ENCODE data around the gene SPRY4. TPM values are rescaled to one million over a fixed set of nuclear protein-coding genes. Genes with fewer than 3 reads are reported as not detected.

SPRY4 gene
- total and polyA plus RNA-seq, 2 of the 4 experiments (the other 2 are of a cell fraction): 8.4 to 21.0 TPM

GRCh38 chr5:142309747-142310318, 15.0 kb downstream of the SPRY4 start:
- CTCF ChIA-PET: no interaction called here
- H2BK20ac ChIP-seq (ENCODE audit: low read depth, low read length): no peak overlapping the region
- dilution Hi-C loops (cut with HindIII; ENCODE audit: low sequenced_read_pairs, unreplicated experiment): no loop called here

More at GRCh38 chr5:142309747-142310318, 15.0 kb downstream of the SPRY4 start:
- Histone ChIP-seq H4K8ac (ENCODE audit: low read depth in 2 of 2, low read length in 2 of 2) (no peak overlapping the region; a peak in 1 of 4 replicates), H2BK120ac (ENCODE audit: low read depth, low read length) (no peak overlapping the region), H4K20me1 (ENCODE audit: insufficient read depth, low read length) (peaks cover 72% of the 10 kb centered on the region), H3K27me3 (ENCODE audit: control insufficient read depth, insufficient read depth, low read length) (no peaks in the 10 kb centered on the region), H3K36me3 (ENCODE audit: control insufficient read depth, insufficient read depth, low read length) (peaks cover 44% of the 10 kb centered on the region), H3K79me1 (ENCODE audit: low read depth in 1 of 2, low read length in 2 of 2) (peaks cover 29 to 79% of the 10 kb centered on the region in 2 experiments), H3K4ac (ENCODE audit: low read depth, low read length) (no peak overlapping the region), H2AFZ (replicated peaks; ENCODE audit: low read length, poor library complexity) (no peak overlapping the region), H3K4me3 (ENCODE audit: insufficient read depth, low read depth, low read length) (no peak overlapping the region), H2BK15ac (ENCODE audit: low read depth, low read length) (no peak overlapping the region), H3K9me1 (ENCODE audit: insufficient read depth, low read length) (peaks cover 31% of the 10 kb centered on the region), H3K4me1 (ENCODE audit: control insufficient read depth, insufficient read depth, low read length) (peaks cover 12% of the 10 kb centered on the region), H3K4me2 (ENCODE audit: low read depth, low read length) (no peak overlapping the region), H2AK9ac (replicated peaks; ENCODE audit: low read depth, low read length, poor library complexity) (no peak overlapping the region), H4K5ac (ENCODE audit: low read depth, low read length) (no peak overlapping the region), H3K23ac (ENCODE audit: low read depth, low read length) (no peak overlapping the region), H2AK5ac (ENCODE audit: low read depth, low read length) (no peak overlapping the region), H2BK5ac (ENCODE audit: low read depth, low read length, poor library complexity, severe bottlenecking) (no peak overlapping the region), H3K9ac (ENCODE audit: low read depth, low read length) (no peak overlapping the region), H3K18ac (ENCODE audit: low read depth, low read length) (no peak overlapping the region), H3K27ac (ENCODE audit: insufficient read depth, low read length) (no peak overlapping the region), H3K56ac (ENCODE audit: extremely low read depth, insufficient read depth, low read length) (no peak overlapping the region), H4K91ac (ENCODE audit: insufficient read depth, low read depth, low read length) (no peak overlapping the region), H3K14ac (replicated peaks; ENCODE audit: low read depth, low read length) (peak overlapping the region; percentile 28; the same call in 1 of the 2 replicates), H3K9me3 (ENCODE audit: control insufficient read depth, insufficient read depth, low read length) (no peaks in the 10 kb centered on the region)
- POLR2A ChIA-PET (ENCODE audit: unreplicated experiment): no interaction called here
- intact Hi-C loops (cut with micrococcal nuclease): no loop called here
- TF ChIP-seq BHLHE40 (IDR thresholded peaks at IDR 0.05; ENCODE audit: low read depth, low read length) (no peak), RCOR1 (IDR thresholded peaks at IDR 0.05; ENCODE audit: insufficient replicate concordance, low read length) (no peak), RFX5 (IDR thresholded peaks at IDR 0.05; ENCODE audit: low read depth, low read length) (no peak)
- in situ Hi-C loops (cut with MboI; ENCODE audit: low sequenced_read_pairs): no loop called here
- DNase-seq (no peak), ATAC-seq (ENCODE audit: low read depth) (no peak)
- WGBS, 2 experiments (ENCODE audit: extremely low coverage in 2 of 2, insufficient read length in 1 of 2): 100% methylated on average over 2 of the region's 12 CpGs; no CpG with 5 or more reads in 1 of the 2 experiments
- BruUV-seq (replicated peaks): no TSS peak

Data from IMR-90 (cell line).